H9 (cell line): ENCODE measurements around the gene SLC9A9. TPM values are rescaled to one million over a fixed set of nuclear protein-coding genes. Genes with fewer than 3 reads are reported as not detected.

Experiments
- DNase-seq: peaks from one replicate; pipeline ENCODE4 v3.0.0-alpha.2; 2017
- H2AFZ ChIP-seq: one replicate; pipeline ENCODE4 v1.6.1; 2013; ENCODE audit warnings: mild to moderate bottlenecking, low read length, control low read depth, moderate library complexity
- H2AK5ac ChIP-seq: 2 replicates; pipeline ENCODE4 v1.6.1; 2013; ENCODE audit warnings: low read length, control low read depth, mixed read lengths; ENCODE audit not compliant: insufficient read length
- H2BK120ac ChIP-seq: one replicate; pipeline ENCODE4 v1.6.1; 2013; ENCODE audit warnings: low read depth, mild to moderate bottlenecking, low read length, control low read depth, inconsistent platforms; ENCODE audit not compliant: poor library complexity, severe bottlenecking
- H2BK12ac ChIP-seq: 2 replicates; pipeline ENCODE4 v1.6.1; 2013; ENCODE audit warnings: low read length, control low read depth, mixed read lengths, low read depth; ENCODE audit not compliant: insufficient read length
- H2BK15ac ChIP-seq: 2 replicates; pipeline ENCODE4 v1.6.1; 2013; ENCODE audit warnings: low read depth, low read length, control low read depth
- H2BK20ac ChIP-seq: one replicate; pipeline ENCODE4 v1.6.1; 2013; ENCODE audit warnings: low read depth, mild to moderate bottlenecking, low read length, control low read depth, inconsistent platforms; ENCODE audit not compliant: poor library complexity, severe bottlenecking
- H2BK5ac ChIP-seq: 2 replicates; pipeline ENCODE4 v1.6.1; 2013; ENCODE audit warnings: low read length, control low read depth, mixed read lengths; ENCODE audit not compliant: insufficient read length
- H3K14ac ChIP-seq: 2 replicates; pipeline ENCODE4 v1.6.1; 2013; ENCODE audit warnings: low read length, control low read depth; ENCODE audit not compliant: insufficient read depth
- H3K18ac ChIP-seq: 2 replicates; pipeline ENCODE4 v1.6.1; 2013; ENCODE audit warnings: low read depth, mild to moderate bottlenecking, mixed read lengths, low read length, control low read depth; ENCODE audit not compliant: insufficient read length
- H3K23ac ChIP-seq: 2 replicates; pipeline ENCODE4 v1.6.1; 2013; ENCODE audit warnings: low read length, control low read depth, mixed read lengths, low read depth; ENCODE audit not compliant: insufficient read length
- H3K23me2 ChIP-seq: 2 replicates; pipeline ENCODE4 v1.6.1; 2013; ENCODE audit warnings: low read depth, mild to moderate bottlenecking, mixed read lengths, low read length, control low read depth; ENCODE audit not compliant: insufficient read length, poor library complexity, severe bottlenecking
- H3K27ac ChIP-seq: 2 replicates; pipeline ENCODE4 v1.5.1; 2013; ENCODE audit warnings: low read length, control low read depth, mixed read lengths, low read depth; ENCODE audit not compliant: insufficient read length
- H3K27me3 ChIP-seq: 2 replicates; pipeline ENCODE4 v1.6.1; 2013; ENCODE audit warnings: low read length, control low read depth, inconsistent platforms; ENCODE audit not compliant: insufficient read depth
- H3K4ac ChIP-seq: 2 replicates; pipeline ENCODE4 v1.6.1; 2013; ENCODE audit warnings: low read depth, mild to moderate bottlenecking, control low read depth, inconsistent platforms, low read length, moderate library complexity
- H3K4me1 ChIP-seq: 2 replicates; pipeline ENCODE4 v1.6.1; 2013; ENCODE audit warnings: low read length, control low read depth, inconsistent platforms; ENCODE audit not compliant: insufficient read depth
- H3K4me2 ChIP-seq: 2 replicates; pipeline ENCODE4 v1.6.1; 2013; ENCODE audit warnings: low read length, control low read depth, mixed read lengths; ENCODE audit not compliant: insufficient read length, insufficient read depth
- H3K56ac ChIP-seq: 2 replicates; pipeline ENCODE4 v1.6.1; 2013; ENCODE audit warnings: low read depth, mild to moderate bottlenecking, mixed read lengths, low read length, control low read depth; ENCODE audit not compliant: insufficient read length
- H3K79me1 ChIP-seq: 2 replicates; pipeline ENCODE4 v1.6.1; 2013; ENCODE audit warnings: low read depth, mild to moderate bottlenecking, moderate library complexity, low read length, control low read depth, inconsistent platforms; ENCODE audit not compliant: insufficient read depth, poor library complexity, severe bottlenecking
- H3K79me2 ChIP-seq: 2 replicates; pipeline ENCODE4 v1.6.1; 2013; ENCODE audit warnings: low read length, control low read depth, inconsistent platforms; ENCODE audit not compliant: insufficient read depth
- H3K9ac ChIP-seq: 2 replicates; pipeline ENCODE4 v1.6.1; 2013; ENCODE audit warnings: low read length, control low read depth, mixed read lengths; ENCODE audit not compliant: insufficient read length; ENCODE audit errors: extremely low read depth
- H3K9me3 ChIP-seq: one replicate; pipeline ENCODE4 v1.6.1; 2013; ENCODE audit warnings: low read depth, low read length, inconsistent platforms; ENCODE audit not compliant: control insufficient read depth
- H3T11ph ChIP-seq: one replicate; pipeline ENCODE4 v1.6.1; 2013; ENCODE audit warnings: mild to moderate bottlenecking, low read length, control low read depth, inconsistent platforms
- H4K20me1 ChIP-seq: one replicate; pipeline ENCODE4 v1.6.1; 2013; ENCODE audit not compliant: control insufficient read depth, insufficient read length, insufficient read depth
- H4K5ac ChIP-seq: 2 replicates; pipeline ENCODE4 v1.6.1; 2013; ENCODE audit warnings: low read depth, mild to moderate bottlenecking, mixed read lengths, low read length, control low read depth; ENCODE audit not compliant: insufficient read length
- H4K8ac ChIP-seq: replicated peaks from 2 replicates; pipeline ENCODE4 v1.6.1; 2013; ENCODE audit warnings: low read length, control low read depth, mixed read lengths, low read depth; ENCODE audit not compliant: insufficient read length
- H4K91ac ChIP-seq: 2 replicates; pipeline ENCODE4 v1.6.1; 2013; ENCODE audit warnings: low read depth, mild to moderate bottlenecking, moderate library complexity, mixed read lengths, low read length, control low read depth; ENCODE audit not compliant: insufficient read length
- H3K27ac Mint-ChIP-seq, 3 experiments: 2 replicates in 2 of 3; 3 replicates in 1 of 3; pipeline ENCODE4 v1.8.0; 2020 to 2021; ENCODE audit warnings: mixed read lengths in 3 of 3, mild to moderate bottlenecking in 1 of 3, moderate library complexity in 1 of 3
- H3K27me3 Mint-ChIP-seq: 2 replicates; pipeline ENCODE4 v1.8.0; 2021; ENCODE audit warnings: low read depth, mild to moderate bottlenecking, moderate library complexity, mixed read lengths
- H3K36me3 Mint-ChIP-seq, 3 experiments: 2 replicates in 2 of 3; 3 replicates in 1 of 3; pipeline ENCODE4 v1.8.0; 2020 to 2021; ENCODE audit warnings: low read depth in 3 of 3, mixed read lengths in 3 of 3; ENCODE audit not compliant: insufficient read depth in 1 of 3
- H3K4me1 Mint-ChIP-seq, 2 experiments: 2 replicates each; pipeline ENCODE4 v1.8.0; 2020; ENCODE audit warnings: mixed read lengths in 2 of 2
- H3K4me3 Mint-ChIP-seq, 2 experiments: 2 replicates in 1 of 2; 3 replicates in 1 of 2; pipeline ENCODE4 v1.8.0; 2020 to 2021; ENCODE audit warnings: mild to moderate bottlenecking in 2 of 2, mixed read lengths in 2 of 2, moderate library complexity in 1 of 2
- H3K9me3 Mint-ChIP-seq, 2 experiments: 2 replicates in 1 of 2; 3 replicates in 1 of 2; pipeline ENCODE4 v1.8.0; 2020; ENCODE audit warnings: mild to moderate bottlenecking in 2 of 2, mixed read lengths in 2 of 2, moderate library complexity in 1 of 2
- CTCF ChIP-seq: fragments of 200-600 bp; sonication (generic); conservative IDR thresholded peaks from 3 replicates; pipeline ENCODE4 v1.8.0; 2021; ENCODE audit warnings: antibody characterized with exemption, mild to moderate bottlenecking
- WGBS: extraction: QIAGEN DNeasy Blood & Tissue Kit; methylation state at CpG from one replicate; pipeline ENCODE4 v1.1.7; 2013; ENCODE audit warnings: missing lambda C conversion rate, low lambda C conversion rate, mixed read lengths; ENCODE audit not compliant: insufficient read length; ENCODE audit errors: extremely low coverage; 5-methylcytosine and 5-hydroxymethylcytosine counted together
- total RNA-seq: library from RNA; stranded (reverse); gene quantifications from 2 replicates; pipeline ENCODE4 v1.2.1, GENCODE V29; 2021

SLC9A9 gene
- total RNA-seq, 1 experiment from 2014 or later: 0.35 TPM

- H3K4ac ChIP-seq: no peak overlapping the region
- H3K14ac ChIP-seq: no peak overlapping the region
- no peak overlapping the region for H4K5ac ChIP-seq
- no peak overlapping the region for H2BK15ac ChIP-seq
- H3K56ac ChIP-seq: no peak overlapping the region
- no peak overlapping the region for H2BK12ac ChIP-seq
- Mint-ChIP-seq H3K9me3 (no peaks in the 10 kb centered on the region), H3K4me3 (no peak overlapping the region), H3K27me3 (no peaks in the 10 kb centered on the region), H3K4me1 (peaks cover 18 to 23% of the 10 kb centered on the region in 2 experiments), H3K27ac (no peak overlapping the region; a peak in 1 of 7 replicates), H3K36me3 (no peaks in the 10 kb centered on the region)
- H3K79me1 ChIP-seq: no peaks in the 10 kb centered on the region
- no CpG with 5 or more reads among the region's 5 CpGs for WGBS
- TF ChIP-seq CTCF: no peak
- no peak overlapping the region for H4K8ac ChIP-seq
- no peaks in the 10 kb centered on the region for H3K9me3 ChIP-seq
- H3K9ac ChIP-seq: no peak overlapping the region
- no peak overlapping the region for H3K27ac ChIP-seq
- no peak overlapping the region for H4K91ac ChIP-seq
- H3K4me1 ChIP-seq: no peaks in the 10 kb centered on the region; the same call in 1 of the 2 replicates
- H3K18ac ChIP-seq: no peak overlapping the region
- DNase-seq: no peak
- no peaks in the 10 kb centered on the region for H3K23me2 ChIP-seq
- no peaks in the 10 kb centered on the region for H3K79me2 ChIP-seq
- no peak overlapping the region for H2BK20ac ChIP-seq
- no peak overlapping the region for H3T11ph ChIP-seq
- no peak overlapping the region for H2BK120ac ChIP-seq
- no peaks in the 10 kb centered on the region for H4K20me1 ChIP-seq
- H3K4me2 ChIP-seq: no peak overlapping the region
- H2BK5ac ChIP-seq: no peak overlapping the region
- no peak overlapping the region for H3K23ac ChIP-seq
- H2AFZ ChIP-seq: no peak overlapping the region
- H3K27me3 ChIP-seq: no peaks in the 10 kb centered on the region
- no peak overlapping the region for H2AK5ac ChIP-seq
These were observed 379.1 kb downstream of the SLC9A9 start for GRCh38 chr3:143469159-143469558.
